HL-60 (cell line): ENCODE results near the gene HACD4.

Experiments
- GABPA ChIP-seq: IDR thresholded peaks from 2 replicates; pipeline ENCODE4 v1.6.1; 2012; ENCODE audit warnings: low read depth
- POLR2AphosphoS5 ChIP-seq: IDR thresholded peaks from 2 replicates; pipeline ENCODE4 v1.6.1; 2012; ENCODE audit warnings: low read depth
- SPI1 ChIP-seq: IDR thresholded peaks from 2 replicates; pipeline ENCODE4 v1.6.1; 2012; ENCODE audit warnings: low read depth, mild to moderate bottlenecking, borderline replicate concordance
- TF ChIP-seq, protein P1 (sequence below): IDR thresholded peaks from one replicate; pipeline ENCODE4 v1.5.1; 2011; ENCODE audit warnings: low read length, control low read depth, inconsistent platforms; ENCODE audit not compliant: insufficient read depth
- TF ChIP-seq, protein P2 (sequence below): IDR thresholded peaks from 2 replicates; pipeline ENCODE4 v1.6.1; 2012; ENCODE audit warnings: low read depth; ENCODE audit not compliant: insufficient replicate concordance

DNA sequence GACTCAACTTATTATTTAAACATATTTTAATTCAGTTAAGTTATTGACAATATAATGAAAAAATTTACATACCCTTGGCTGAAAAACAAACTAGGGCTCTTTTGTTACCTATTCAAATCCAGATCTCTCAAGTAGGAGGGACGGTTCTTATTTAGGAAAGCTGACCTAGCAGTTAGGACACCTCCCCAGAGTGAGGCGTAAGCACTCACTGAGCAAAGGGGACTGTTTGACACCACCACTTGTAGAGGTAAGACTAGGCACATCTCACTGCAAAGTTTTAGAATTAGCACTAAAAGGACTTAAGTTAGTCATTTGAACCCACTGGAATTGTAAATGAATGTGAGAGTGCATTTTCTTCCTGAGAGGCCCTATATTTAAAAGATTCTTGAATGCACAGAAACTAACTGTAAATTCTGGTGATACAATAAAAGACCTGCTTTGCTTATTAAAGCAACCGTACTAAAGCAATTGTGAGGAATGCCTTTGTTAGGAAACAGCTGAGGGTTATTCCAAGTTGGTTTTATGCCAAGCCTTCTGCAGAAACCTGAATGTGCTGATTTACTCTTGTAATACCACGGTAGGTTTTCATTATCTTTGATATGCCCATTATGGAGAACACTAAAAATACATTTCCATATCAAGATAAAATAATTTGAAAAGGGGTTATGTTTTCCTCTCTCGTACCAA, 16.2 kb downstream of the HACD4 start:
- TF ChIP-seq, protein P1, sequence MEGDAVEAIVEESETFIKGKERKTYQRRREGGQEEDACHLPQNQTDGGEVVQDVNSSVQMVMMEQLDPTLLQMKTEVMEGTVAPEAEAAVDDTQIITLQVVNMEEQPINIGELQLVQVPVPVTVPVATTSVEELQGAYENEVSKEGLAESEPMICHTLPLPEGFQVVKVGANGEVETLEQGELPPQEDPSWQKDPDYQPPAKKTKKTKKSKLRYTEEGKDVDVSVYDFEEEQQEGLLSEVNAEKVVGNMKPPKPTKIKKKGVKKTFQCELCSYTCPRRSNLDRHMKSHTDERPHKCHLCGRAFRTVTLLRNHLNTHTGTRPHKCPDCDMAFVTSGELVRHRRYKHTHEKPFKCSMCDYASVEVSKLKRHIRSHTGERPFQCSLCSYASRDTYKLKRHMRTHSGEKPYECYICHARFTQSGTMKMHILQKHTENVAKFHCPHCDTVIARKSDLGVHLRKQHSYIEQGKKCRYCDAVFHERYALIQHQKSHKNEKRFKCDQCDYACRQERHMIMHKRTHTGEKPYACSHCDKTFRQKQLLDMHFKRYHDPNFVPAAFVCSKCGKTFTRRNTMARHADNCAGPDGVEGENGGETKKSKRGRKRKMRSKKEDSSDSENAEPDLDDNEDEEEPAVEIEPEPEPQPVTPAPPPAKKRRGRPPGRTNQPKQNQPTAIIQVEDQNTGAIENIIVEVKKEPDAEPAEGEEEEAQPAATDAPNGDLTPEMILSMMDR = no peak
- TF ChIP-seq GABPA (no peak), POLR2AphosphoS5 (no peak), SPI1 (no peak)
- TF ChIP-seq, protein P2, sequence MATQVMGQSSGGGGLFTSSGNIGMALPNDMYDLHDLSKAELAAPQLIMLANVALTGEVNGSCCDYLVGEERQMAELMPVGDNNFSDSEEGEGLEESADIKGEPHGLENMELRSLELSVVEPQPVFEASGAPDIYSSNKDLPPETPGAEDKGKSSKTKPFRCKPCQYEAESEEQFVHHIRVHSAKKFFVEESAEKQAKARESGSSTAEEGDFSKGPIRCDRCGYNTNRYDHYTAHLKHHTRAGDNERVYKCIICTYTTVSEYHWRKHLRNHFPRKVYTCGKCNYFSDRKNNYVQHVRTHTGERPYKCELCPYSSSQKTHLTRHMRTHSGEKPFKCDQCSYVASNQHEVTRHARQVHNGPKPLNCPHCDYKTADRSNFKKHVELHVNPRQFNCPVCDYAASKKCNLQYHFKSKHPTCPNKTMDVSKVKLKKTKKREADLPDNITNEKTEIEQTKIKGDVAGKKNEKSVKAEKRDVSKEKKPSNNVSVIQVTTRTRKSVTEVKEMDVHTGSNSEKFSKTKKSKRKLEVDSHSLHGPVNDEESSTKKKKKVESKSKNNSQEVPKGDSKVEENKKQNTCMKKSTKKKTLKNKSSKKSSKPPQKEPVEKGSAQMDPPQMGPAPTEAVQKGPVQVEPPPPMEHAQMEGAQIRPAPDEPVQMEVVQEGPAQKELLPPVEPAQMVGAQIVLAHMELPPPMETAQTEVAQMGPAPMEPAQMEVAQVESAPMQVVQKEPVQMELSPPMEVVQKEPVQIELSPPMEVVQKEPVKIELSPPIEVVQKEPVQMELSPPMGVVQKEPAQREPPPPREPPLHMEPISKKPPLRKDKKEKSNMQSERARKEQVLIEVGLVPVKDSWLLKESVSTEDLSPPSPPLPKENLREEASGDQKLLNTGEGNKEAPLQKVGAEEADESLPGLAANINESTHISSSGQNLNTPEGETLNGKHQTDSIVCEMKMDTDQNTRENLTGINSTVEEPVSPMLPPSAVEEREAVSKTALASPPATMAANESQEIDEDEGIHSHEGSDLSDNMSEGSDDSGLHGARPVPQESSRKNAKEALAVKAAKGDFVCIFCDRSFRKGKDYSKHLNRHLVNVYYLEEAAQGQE = no peak
